ENCODE data around the gene GUCA1C.

GUCA1C gene

DNA sequence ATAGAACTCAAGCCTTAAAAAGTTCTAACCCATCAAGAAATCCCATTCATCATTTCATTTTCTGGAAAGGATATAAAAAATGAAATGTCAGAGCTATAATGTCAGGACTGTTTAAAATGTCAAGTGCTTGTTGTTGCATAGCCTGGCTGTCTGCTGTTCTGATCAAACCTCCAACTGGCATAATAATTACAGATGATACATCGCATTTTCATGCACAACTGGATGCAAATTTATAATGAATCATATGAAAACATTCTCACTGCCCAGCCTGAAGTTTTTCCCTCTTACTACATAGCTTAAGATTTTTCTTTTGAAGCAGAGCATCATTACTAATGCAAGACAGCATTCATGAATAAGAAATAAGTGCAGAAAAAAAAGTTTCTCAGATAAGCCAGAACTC is 46.5 kb downstream of the GUCA1C start:
- DNase-seq = no peak

DNA sequence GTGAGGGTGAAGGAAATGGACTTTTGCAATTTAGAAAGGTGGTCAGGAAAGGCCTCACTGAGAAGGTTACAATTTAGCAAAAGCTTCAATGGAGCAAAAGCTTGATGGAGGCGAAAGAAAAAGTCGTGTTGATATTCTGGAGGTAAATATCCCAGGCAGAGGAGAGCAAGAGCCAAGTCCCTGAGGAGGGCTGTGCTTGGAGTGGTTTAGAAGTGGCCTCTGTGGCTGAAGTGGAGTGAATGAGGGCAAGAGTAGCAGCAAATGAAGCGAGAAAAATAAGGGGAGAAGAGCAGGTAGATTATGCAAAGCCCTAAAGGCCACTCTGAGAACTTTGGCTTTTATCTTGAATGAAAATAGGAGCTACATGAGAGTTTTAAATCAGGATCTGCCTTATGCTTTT is 54.1 kb downstream of the GUCA1C start:
- no peak for DNase-seq

DNA sequence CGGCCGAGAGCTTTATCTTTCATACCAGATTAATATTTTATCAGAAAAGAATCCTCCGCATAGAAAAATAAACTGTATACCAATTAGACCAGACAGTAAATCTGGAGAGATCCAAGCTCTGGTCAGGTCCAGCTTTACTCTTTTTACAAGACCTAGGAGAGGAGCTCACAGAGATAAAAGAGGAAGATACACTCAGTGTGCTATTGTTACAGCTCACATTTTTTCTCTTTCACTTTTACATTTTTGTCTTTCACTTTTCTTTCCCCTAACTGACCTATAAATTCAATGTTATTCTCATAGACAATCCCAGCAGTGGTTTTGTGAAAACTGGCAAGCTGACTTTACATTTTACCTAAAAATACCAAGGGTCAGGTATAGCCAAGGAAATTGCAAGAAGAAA is 55.8 kb downstream of the GUCA1C start:
- no peak for DNase-seq

DNA sequence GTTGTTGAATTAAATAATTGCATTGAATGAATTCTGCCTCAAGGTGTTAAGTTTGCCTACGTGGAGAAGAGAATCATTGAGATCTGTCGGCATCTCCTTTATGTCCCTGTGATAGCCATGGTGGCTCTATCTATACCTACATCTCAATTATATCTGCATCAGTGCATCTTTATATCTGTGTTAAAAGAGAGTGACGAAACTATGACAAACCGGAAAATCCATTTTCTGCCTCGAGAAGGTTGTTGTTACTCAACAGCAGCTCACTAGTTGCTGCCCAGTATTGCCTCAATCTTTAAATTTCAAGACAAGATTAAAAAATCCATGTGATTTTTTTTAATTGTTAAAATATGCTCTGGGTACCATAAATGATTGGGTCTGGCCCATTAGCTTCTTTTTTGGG is 58.7 kb downstream of the GUCA1C start:
- DNase-seq = no peak

DNA sequence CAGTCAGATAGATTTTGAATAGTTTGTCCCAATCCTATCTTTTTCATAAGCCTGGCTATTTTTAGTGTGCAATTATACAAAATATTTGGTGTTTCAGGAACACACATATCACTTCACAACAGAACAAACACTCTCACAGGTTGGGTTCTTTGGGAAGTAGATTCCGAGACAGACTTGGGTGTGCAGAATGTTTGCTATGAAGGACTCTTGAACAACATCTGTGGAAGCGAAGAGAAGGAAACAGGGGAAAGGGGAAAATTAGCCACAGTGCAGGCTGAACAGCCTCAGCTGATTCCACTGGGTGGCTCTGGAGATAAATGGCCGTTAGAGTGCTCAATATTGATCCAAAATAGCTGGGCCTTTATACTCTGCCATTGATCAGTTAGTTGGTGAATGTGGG is 61.8 kb downstream of the GUCA1C start:
- DNase-seq = no peak

DNA sequence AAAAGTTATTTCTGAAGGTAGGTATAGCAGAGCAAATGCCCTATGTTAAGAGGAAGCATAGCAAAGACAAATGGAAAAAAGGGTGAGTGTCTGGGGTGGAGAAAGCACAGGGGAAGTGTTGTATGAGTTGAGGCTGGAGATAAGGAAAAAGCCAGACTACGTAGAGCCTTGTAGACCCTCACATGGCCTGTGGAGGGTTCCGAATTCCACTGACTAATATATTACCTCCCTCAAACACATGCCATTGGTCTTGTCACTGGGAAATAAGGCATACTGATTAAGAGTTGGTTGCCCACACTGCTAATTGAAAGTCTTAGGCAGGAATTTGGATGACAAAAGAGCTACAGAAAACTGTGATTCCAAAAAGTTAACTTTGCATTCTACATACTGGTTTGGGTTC is 65.9 kb downstream of the GUCA1C start:
- no peak for DNase-seq

DNA sequence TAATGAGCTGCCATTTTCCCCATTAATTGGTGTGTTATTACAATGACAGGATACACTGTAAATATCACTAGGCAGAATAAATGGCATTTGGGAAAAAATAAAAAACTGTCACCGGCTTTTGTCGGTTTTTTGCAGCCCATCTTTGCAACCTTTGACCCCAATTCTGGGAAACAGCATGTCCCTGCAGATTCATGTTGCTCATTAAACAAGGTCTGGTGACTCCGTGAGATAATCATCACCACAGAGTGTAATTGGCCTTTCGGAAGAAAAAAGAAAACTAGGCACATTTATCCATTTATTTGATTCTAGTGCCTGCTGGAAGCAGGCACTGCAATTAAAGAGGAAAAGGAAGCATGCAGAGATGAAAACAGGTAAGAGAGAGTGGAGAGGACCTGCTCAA is 66.6 kb downstream of the GUCA1C start:
- peak; percentile 34 for DNase-seq

DNA sequence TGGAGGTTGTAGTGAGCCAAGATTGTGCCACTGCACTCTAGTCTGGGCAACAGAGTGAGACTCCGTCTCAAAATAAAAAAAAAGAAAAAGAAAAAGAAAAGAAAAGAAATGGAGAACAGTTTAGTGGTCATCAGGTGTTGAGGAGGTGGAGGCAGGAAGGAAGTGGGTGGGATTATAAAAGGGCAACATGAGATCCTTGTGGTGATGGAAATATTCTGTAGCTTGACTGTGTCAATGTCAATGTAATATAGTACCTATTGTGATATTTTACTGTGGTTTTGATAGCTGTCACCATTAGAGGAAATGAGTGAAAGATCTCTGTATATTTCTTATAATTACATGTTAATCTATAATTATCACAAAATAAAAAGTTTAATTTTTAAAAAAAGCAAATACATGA is 70.3 kb downstream of the GUCA1C start:
- DNase-seq = no peak

DNA sequence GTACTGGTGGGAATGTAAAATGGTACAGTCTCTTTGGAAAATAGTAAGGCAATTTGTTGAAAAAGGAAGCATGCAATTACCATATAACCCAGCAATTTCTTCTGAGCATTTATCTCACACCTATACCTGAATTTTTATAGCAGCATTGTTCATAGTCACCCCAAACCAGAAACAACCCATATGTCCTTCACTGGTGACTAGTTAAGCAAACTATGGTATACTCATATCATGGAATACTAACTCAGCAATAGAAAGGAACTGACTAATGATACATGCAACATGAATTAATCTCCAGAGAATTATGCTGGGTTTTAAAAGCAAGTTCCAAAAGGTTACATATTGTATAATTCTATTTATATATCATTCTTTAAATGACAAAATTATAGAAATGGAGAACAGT is 70.9 kb downstream of the GUCA1C start:
- DNase-seq = no peak

DNA sequence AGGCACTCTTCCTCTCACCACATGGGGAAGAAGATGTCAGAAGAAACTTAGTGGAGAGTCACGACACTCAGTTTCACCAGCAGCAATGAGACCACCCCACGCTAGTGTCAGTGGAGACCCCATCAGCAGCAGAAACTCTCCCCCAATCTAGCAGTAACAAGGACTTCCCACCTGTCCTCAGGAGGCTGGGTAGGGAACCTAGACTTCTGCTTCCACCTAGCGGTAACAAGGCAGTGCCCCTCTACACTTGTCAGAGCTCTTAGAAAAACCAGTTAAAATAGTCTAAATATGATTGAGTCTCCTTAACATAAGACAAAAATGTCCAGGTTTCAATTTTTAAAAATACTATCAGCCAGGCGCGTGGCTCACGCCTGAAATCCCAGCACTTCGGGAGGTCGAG is 73.8 kb downstream of the GUCA1C start:
- DNase-seq = no peak

DNA sequence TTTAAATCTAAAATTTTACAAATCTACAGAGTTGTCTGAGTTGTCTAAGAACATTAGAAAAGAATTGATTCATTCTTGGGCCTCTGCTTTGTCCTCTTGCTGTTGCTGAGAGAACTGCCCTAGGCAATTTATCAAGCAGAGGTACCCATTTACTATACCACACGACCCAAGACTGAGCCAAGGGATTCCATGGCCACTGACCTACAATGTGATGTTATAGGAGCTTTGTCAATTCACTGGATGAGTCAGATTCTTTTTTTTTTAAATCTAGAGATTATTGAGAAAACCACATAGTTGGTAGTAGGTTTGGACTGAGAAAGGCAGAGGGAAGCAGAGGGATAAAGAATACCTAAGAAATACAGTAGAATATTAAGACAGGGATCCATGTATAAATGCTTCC is 75.8 kb downstream of the GUCA1C start:
- DNase-seq = no peak

DNA sequence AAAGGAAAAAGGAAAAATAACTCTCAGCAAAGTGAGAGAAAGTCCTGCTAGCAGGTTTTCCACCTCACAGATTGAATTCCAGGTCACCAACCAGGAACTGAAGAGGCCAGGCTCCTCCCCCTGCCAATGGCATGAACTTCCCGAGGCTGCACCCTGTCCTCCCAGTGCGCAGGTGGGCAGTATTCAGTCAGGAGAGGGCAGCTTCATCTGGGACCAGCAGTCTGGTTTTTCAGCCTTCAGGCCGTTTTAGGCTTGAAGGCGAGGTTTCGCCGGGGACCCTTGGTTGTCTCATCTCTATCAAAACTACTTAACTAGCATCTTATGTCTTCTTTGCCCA is 89.9 kb downstream of the GUCA1C start:
- no peak for DNase-seq

DNA sequence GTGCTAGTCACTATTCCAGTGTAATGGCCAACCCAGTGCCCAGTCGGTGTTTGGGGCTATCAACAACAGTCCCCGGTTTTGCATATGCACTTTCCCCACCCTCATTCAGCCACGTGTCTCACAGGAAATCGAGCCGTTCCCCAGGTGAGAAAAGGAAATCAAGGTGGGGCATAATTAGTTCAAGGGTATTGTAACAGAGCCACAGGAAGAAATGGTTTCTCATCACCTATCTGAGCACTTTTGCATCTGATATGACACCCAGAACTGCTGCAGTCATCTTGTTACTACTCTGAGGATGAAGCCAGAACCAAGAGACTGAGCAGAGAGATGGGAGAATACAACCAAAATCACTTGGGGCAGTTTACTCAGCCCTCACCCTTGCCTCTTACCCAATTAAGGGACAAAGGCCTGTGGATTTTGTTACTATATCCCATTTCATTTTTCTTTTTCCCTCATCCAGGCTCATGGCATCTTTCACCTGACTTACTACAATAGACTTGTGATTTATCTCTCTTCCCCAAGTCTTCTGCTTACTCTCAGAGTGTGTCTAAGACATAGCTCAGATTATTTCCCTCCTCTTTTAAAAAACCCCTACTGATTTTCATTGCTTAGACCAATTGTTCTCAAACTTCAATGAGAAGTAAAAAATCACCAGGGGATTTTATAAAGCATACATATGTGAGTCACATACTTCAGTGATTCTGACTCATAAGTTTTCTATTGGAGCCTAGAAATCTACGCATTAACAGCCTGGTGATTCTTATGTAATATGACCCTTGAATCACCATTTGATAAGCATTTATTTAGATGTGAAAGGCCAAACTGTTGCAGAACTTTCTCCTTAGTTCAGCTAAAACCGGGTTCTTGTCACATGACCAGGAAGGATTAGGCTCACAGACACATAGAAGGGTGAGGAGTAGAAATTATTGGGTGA is 90.5 kb downstream of the GUCA1C start:
- no peak for DNase-seq

DNA sequence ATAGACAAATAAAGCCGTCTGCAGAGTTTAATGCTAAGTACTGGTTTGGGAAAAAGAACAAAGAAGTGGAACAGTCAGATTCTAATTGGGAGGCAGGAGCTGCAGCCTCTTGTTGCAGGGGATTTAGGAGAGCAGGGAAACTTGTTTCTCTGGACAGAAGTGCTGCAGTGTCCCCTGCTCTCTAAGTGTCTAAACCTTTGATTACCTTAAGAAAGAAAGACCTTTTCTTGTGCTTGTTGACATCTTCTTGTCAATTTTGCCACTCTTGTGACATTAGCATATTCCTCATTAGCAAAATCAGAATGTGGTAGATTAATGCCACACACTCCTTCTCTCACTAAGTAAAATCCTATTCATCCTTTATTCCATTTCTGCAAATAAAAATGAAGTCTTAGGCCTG is 92.3 kb downstream of the GUCA1C start:
- DNase-seq = no peak

Data from NCI-H69 (cell line).